ENCODE data around the gene LRRC17.

DNA sequence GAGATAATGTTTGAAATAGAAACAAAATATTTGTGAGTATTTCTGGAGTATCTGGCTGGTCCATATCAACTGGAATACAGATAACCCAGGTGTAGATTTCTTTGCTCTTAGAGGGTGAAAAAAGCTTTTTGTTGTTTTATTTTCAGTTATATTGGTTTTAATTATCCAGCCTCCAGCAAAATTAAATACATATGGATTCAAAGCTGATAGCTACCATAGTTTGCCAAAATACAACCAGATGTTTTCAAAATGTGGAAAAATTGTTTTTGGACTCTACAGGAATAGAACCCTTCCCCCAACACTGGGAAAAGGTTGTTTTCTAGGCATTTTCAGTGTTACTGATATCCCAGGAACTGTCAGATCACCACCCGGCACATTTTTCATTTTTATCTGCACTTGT lies 30.1 kb downstream of the LRRC17 start:
- TF ChIP-seq E2F5 (CRISPR knock-in tag; IDR thresholded peaks at IDR 0.05) = no peak
- no peak for TF ChIP-seq SMC3 (conservative IDR thresholded peaks at IDR 0.05; ENCODE audit: insufficient read depth, low read depth, low read length)
- no peak for TF ChIP-seq ZNF143 (CRISPR knock-in tag; IDR thresholded peaks at IDR 0.05)
- TF ChIP-seq ZNF274 (IDR thresholded peaks at IDR 0.05; ENCODE audit: borderline replicate concordance, low read depth, low read length) = no peak
- no peak for TF ChIP-seq FOXP1 (CRISPR knock-in tag; IDR thresholded peaks at IDR 0.05)
- no peak for TF ChIP-seq USF2 (CRISPR knock-in tag; IDR thresholded peaks at IDR 0.05)
- no peak for TF ChIP-seq ZNF232 (CRISPR knock-in tag; IDR thresholded peaks at IDR 0.05)
- TF ChIP-seq DACH1 (IDR thresholded peaks at IDR 0.05; ENCODE audit: partially characterized antibody) = no peak
